ENCODE data around the gene CNGA1. TPM values are rescaled to one million over a fixed set of nuclear protein-coding genes. Genes with fewer than 3 reads are reported as not detected.

CNGA1 gene
- 1.4 and 4.9 TPM in 2 replicates for total RNA-seq

DNA sequence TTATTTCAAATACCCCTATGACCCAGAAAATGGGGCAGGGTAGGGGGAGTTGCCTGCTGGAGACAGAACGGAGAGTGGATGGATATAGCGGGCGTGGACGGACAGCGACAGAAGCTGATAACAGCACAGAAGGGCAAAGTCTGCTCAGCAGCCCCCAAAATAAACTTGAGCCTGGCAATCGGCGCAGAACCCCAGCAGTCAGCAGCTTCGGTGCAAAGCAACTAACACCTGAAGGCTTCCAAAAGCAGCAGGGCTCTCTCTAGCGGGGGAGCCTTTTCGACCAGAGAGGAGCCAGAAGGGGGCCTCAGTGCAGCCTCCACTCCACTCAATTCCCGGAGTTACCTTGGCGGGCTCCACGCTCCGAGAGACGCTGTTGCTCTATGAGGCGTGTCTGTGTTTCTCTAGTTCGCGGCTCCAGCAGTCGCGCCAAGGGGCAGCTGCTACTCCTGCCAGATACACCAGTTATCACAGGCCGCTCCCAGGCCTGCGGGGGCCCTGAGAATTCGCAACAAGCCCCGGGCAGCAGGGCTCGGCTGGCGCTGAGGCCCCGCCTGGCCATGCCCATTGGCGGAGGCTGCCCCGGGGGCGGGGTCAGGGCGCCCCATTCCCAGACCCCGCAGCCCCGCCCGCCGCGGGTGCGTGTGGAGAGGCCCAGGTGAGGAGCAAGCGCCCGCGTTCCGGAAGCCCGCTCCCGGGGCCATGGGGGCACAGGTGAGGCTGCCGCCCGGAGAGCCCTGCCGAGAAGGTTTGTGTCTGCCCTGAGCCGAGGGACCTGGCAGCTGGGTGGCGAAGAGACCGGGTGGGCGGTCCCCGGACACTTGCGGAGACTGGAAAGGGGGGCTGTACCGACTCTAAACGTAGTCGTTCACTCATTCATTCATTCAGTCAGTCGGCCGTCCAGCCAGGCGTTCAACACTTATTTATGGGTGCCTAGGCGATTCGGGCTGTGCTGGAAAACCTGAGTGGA, at the start of gene CNGA1, which contains the start of gene NIPAL1:
Gene CNGA1 (minus strand): TSS at position 541 of the 967 bp plus-strand sequence. CDS start 63,992 bp downstream, outside the sequence.
Gene NIPAL1 (plus strand): TSS at position 632 of the 967 bp plus-strand sequence. CDS start 68 bp downstream, at position 700.

DNA sequence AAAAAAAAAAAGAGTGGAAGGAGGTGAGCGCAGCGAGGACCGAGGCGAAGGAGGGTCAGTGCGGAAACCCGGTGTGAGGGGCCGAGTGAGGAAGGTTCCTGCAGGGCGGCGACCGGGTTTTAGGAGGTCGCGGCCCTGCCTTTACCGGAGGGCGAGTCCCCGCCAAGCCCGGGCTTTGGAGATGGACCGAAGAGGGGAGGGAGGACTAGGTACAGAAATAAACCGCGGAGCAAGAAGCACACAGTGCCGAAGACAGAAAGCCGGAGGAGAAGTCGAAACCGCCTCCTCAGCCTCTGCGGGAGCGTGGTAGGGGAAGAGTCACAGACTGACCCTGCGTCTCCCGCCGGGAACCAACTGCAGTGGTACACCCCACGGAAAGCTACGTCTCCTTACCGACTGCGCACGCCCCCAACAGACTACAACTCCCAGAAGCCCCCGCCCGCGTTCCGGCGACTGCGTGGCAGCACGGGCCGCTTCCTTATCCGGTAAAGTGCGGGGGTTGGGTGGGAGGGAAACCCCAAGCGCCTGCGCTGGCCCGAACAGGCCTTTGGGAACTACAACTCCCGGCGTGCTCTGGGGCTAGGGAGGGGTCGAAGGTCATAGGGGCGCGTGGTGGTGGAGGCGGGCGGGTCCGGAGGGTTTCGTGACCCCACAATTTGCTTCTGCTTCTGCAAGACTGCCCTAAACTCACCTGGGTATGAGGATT, 102.1 kb downstream of the CNGA1 start, which contains the start of gene NFXL1:
Gene NFXL1 (minus strand): TSS at position 364 of the 706 bp plus-strand sequence. CDS start 380 bp downstream, outside the sequence.

Other genes starting within 250 kb of the CNGA1 start
- gene CORIN, start 178.6 kb downstream of the CNGA1 start, total RNA-seq, result 0.34 and 0.78 TPM in 2 replicates
- gene NFXL1, start 102.1 kb downstream of the CNGA1 start, total RNA-seq, result 20.5 and 26.3 TPM in 2 replicates
- gene NIPAL1, start 91 bp upstream of the CNGA1 start, total RNA-seq, result 11.6 and 14.1 TPM in 2 replicates
- gene TXK, start 117.6 kb upstream of the CNGA1 start, total RNA-seq, result 0.34 and 0.57 TPM in 2 replicates

All from nasal cavity respiratory epithelium epithelial cell of viscerocranial mucosa (primary cell).